Astrocyte of the cerebellum (primary cell): ENCODE measurements around the gene CNBP.
A peak's percentile ranks its signal among the peaks of the same experiment; 100 is the strongest.
"Not testable (repeated sequence)": the region's sequence is repeated elsewhere in the genome, so short reads cannot be mapped to it uniquely, and the experiment has no call there.

Experiments
- DNase-seq: peaks from one replicate; pipeline ENCODE4 v3.0.0-alpha.2; 2011; ENCODE audit warnings: low read depth
- H3K4me3 ChIP-seq: 2 replicates; pipeline ENCODE4 v1.5.1; 2011; ENCODE audit warnings: mild to moderate bottlenecking, low read depth, low read length, moderate library complexity
- in situ Hi-C: cut with HindIII; loops from 2 replicates; pipeline ENCODE4 v1.10.0; 2017; ENCODE audit warnings: low sequenced_read_pairs
- TF ChIP-seq, protein P1 (sequence below): IDR thresholded peaks from 2 replicates; pipeline ENCODE4 v1.5.1; 2012; ENCODE audit warnings: low read length, low read depth, moderate library complexity, mild to moderate bottlenecking; ENCODE audit errors: missing control alignments

CNBP gene

DNA sequence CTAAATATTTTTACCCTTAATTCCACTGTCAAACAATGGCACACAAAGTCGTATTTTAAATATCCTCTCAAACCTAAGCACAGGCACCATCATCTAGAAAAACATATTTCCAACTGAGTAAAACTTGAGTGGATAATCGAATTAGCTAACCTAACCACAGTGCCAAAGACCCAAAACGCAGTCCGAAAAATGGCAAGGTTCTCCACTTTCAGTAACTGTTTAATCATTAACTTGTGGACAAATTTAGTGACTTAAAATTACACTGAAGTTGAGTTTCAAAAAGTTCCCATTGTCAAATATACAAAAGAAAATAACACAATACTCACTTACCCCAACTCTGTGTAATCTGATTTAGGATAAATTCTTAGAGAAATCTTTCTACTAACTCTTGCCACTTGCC, 10.0 kb downstream of the CNBP start:
- no peak for DNase-seq
- in situ Hi-C loops, result no loop called here
- TF ChIP-seq, protein P1, sequence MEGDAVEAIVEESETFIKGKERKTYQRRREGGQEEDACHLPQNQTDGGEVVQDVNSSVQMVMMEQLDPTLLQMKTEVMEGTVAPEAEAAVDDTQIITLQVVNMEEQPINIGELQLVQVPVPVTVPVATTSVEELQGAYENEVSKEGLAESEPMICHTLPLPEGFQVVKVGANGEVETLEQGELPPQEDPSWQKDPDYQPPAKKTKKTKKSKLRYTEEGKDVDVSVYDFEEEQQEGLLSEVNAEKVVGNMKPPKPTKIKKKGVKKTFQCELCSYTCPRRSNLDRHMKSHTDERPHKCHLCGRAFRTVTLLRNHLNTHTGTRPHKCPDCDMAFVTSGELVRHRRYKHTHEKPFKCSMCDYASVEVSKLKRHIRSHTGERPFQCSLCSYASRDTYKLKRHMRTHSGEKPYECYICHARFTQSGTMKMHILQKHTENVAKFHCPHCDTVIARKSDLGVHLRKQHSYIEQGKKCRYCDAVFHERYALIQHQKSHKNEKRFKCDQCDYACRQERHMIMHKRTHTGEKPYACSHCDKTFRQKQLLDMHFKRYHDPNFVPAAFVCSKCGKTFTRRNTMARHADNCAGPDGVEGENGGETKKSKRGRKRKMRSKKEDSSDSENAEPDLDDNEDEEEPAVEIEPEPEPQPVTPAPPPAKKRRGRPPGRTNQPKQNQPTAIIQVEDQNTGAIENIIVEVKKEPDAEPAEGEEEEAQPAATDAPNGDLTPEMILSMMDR, result no peak
- H3K4me3 ChIP-seq, result no peak overlapping the region

DNA sequence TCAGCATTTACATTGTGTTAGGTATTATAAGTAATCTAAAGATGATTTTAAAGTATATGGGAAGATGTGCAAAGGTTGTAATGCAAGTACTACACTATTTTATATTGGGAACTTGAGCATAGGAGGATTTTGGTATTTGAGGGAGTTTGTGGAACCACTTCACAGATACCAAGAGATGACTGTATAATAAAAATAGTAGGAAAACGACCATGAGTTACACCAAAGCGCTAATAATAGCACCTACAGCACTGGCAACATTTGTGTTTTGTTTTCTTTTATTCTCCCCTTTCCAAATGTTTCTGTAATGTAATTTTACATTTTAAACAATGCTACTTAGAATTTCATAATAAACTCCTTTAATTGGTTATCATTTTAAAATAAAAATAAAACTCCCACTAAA, 10.5 kb downstream of the CNBP start:
- DNase-seq, result no peak
- H3K4me3 ChIP-seq, result no peak overlapping the region
- TF ChIP-seq, protein P1, result no peak
- in situ Hi-C loops, result no loop called here

DNA sequence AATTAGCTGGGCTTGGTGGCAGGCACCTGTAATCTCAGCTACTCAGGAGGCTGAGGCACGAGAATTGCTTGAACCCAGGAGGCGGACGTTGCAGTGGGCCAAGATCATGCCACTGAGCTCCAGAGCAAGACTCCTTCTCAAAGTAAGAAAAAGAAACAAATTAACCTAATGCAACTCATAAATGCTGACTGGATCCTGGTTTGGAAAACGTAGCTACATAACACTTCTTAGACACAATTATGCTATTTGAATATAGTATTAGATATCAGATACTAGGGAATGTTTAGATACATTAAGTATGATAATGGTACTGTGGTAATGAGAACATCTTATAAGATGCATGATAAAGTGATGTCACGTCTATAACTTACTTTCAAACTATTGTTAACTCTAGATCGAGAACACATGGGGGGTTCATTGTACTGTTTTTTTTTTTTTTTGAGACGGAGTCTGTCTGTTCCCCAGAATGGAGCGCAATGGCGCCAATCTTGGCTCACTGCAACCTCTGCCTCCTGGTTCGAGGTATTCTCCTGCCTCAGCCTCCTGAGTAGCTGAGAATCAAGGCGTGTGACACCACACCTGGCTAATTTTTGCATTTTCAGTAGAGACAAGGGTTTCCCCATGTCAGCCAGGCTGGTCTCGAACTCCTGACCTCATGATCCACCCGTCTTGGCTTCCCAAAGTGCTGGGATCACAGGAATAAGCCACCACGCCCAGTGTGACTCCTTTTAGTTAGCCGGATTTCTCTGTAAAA, 16.9 kb downstream of the CNBP start:
- DNase-seq, result no peak
- TF ChIP-seq, protein P1, result no peak
- no peak overlapping the region for H3K4me3 ChIP-seq
- in situ Hi-C loops, result no loop called here

DNA sequence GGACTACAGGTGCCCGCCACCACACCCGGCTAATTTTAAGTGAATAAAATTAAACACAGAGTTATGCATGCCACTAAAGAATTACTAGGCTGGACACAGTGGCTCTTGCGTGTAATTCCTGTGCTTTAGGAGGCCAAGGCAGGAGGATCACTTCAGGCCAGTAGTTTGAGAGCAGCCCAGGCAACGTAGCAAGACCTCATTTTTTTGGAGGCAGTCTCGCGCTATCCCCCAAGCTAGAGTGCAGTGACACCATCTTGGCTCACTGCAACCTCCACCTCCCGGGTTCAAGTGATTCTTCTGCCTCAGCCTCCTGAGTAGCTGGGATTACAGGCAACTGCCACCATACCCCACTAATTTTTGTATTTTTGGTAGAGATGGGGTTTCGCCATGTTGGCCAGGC, 18.1 kb downstream of the CNBP start:
- H3K4me3 ChIP-seq, in situ Hi-C loops, DNase-seq: not testable (repeated sequence)

DNA sequence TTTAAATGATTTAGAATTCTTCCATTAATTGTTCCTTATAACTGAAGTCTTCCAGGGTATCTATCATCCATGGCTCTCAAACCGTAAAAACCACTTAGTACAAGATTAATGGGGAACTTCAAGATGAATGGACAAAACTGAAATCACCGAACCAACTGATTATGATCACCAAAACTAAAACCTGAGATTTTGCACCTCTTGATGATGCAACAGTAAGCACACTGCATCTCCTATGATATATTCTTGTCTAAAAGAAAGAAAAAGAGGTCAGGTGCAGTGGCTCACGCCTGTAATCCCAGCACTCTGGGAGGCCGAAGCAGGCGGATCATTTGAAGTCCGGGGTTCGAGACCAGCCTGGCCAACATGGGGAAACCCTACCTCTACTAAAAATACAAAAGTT, 19.2 kb downstream of the CNBP start:
- H3K4me3 ChIP-seq, result no peak overlapping the region
- no peak for DNase-seq
- TF ChIP-seq, protein P1, result no peak
- in situ Hi-C loops, result no loop called here

DNA sequence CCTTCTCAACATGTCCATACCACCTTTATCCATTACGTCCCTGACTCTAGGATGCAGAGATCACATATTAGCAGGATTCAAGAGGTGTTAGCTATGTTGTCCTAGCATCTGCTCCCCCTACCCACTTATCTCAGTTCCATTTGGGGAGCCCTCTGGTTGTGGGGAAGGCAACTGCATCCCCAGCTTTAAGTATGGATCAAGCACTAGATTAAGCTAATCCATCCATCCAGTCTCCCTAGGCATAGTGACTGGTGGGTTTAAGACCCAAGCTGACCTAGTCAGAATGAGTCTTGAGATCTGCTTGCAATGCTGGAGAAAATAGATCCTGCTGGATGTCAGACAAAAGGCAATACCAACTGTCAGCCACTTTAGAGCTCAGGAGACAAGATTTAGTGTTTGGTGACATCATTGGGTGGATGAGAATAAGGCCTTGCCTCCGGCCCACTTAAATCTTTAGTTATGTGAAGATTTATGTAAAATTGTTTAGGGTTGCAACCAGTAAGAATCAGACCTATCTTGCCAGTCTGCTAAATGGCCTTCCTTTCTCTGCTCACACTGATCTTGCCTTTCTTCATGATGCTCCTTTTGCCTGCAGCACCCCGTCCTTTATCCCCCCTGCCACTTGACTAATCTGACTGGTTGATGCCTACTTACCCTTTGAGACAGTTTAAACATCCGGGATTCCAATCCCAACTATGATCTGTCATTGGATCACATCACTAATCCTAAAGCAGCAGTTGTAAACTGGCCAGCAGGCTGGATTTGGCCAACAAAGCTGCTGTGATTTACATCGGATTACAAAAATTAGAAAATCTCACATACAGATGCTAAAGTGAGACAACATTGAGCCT, 20.7 kb downstream of the CNBP start:
- TF ChIP-seq, protein P1, result peak; percentile 39
- no peak overlapping the region for H3K4me3 ChIP-seq
- in situ Hi-C loops, result no loop called here
- no peak for DNase-seq

DNA sequence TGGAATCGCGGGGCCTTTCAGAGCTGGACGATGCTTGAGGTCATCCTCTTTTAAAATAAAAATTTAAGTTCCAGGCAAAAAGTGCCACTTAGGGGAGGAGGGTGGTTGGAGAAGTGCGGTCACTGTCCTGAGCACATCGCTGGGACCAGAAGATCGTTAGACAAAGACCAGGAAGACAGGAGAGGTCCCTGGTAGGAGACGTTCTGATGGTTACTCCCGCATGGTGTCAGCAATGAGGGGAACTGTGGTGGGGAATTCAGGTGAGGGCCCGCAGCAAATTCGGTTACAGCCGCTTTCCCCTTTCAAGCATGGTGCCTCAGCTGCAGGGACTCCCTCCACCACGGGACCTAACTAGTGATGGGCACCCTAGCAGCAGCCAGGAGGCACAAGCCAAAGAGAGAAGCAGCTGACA, 21.8 kb downstream of the CNBP start:
- in situ Hi-C loops, result no loop called here
- DNase-seq, result no peak
- TF ChIP-seq, protein P1, result no peak
- peak overlapping the region; percentile 92 for H3K4me3 ChIP-seq
